Measurements from ENCODE around the gene CREB3L1.
A peak's percentile ranks its signal among the peaks of the same experiment; 100 is the strongest.

Gene CREB3L1

DNA sequence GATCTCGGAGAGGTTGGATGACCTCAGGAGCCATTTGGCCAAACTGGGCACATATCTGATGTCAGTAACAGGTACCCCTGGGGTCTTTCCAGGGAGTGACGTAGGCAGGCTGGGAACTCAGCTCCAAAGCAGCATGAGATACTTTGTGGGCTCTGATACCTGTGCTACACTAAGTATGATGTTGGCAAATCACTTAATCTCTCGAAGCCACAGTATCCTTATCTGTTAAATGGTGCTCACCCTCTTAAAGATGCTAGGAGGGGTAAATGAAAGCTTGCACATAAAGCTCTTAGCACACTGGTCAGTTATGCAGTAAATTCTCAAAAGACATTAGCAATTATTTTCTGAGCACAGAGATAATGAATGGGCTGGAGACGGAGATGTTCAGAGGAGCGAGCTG lies 52.7 kb downstream of the CREB3L1 start:
- no peak for DNase-seq

DNA sequence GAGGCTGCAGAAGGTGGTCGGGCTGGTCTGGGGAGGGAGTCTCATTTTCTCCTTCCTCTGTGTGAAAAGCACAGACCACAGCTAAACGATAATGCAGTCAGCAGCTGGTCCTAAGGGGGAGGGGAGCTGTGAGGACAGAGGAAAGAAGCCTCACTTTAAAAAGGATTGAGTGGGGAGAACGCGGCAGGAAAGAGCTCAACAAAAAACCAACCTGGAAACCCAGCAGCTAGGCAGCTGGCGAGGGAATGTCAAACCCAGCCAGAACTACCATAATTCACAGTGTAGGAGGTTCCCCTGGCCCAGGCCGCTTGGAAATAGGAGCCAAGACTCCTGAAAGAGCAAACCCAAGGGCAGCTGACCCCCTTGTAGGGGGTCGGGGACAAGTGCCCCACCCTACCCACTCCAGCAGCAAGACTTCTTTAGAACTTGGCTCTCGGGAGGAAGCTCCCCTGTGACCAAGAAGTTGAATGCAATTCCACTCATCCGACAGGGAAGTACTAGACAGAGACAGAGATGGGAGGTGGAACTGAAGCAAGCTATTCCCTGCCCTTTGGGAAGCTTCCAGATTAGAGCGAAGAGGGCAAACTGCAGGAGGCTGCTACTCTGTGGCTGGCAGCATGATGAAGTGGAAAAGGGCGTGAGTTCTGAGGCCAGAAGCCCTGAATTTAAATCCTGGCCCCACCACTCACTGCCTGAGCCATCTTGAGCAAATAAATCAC lies 53.3 kb downstream of the CREB3L1 start:
- DNase-seq, result peak; percentile 60 to 61

DNA sequence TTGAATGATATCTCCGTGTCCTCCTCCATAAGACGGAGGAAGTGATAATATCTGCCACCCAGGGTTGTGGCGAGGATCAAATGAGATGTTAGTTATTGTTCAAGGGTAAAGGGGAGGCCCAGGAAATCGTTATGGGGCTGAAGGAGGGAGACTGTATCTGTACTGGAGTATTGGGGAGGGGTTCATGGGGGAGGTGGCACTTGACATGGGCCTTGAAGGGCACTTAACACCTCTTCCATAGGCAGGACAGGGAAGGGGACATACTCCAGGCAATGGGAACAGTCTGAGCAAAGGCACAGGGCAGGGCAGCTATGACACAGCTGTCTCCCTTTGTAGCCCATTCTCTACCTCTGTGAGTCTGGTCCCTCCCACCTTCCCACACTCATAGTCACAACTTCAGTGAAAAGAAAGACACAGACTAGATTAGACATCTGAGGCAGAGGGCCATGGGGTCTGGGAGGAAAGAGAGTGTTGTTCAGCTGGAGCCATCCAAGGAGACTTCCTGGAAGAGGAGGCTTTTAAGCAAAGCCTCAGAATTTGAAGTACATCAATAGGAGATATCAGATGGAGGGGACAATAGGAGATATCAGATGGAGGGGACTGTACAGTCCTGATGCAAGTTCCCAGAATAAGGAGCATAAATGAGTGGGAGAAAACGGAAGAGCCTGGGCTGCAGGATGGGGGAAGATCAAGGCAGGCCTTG lies 54.0 kb downstream of the CREB3L1 start:
- DNase-seq, result no peak

DNA sequence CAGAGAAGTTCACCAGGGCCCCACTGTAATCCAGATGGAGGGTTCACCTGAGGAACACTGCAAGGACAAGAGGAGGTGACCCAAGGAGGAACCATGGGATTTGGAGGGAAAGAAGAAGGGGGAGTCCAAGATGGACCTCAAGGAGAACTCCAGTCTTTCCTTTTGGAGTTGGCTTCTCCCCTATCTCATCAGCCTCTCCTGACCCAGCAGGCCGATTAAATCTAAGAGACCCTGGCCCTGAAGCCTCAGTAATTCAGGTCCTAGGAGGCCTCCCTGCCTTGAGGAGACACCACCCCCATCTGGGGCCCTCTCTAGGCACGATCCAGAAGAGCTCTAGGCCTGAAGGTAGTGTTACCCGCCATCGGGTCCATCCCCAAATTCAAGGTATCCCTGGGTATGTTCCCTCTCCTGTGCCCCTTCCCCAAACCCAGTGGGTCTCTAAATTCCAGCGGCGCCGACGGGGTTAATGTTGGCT lies 54.7 kb downstream of the CREB3L1 start:
- DNase-seq, result no peak

DNA sequence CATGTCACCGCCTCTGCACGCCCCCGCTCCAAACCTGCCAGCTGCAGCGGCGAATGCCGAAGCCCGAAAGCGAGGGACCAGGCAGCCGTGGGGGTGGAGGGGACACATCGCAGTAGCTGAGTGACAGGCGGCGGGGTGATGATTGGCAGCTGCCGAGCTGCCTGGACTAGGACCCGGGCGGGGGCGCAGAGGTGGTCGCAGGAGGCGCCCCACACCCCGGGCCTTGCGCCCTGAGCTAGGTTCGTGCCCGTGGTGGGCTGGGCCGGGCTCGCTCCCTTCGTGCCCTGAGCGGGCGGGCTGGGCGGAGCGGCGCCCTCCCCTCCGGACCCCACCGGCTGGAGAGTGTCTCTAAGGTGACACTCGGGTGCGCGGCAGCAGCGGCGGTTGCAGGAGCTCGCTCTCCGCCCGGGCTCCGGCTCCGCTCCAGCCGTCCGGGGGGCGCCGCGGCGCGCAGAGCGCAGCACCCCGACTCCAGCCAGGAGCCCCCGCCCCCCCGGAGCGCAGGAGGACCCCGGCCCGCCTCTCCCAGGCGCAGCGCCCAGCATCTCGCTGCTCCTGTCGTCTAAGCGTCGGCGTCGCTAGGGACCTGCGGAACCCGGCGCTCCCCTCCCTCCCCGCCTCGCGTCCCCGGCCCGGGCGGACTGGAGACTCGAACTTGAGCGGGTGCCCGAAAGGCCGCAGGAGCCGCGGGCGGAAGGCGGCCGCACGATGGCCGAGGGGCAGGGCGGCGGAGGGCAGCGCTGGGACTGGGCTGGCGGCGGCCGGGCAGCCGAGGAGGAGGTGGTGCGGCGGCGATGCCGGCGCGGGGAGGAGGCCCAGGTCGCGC lies 55.3 kb downstream of the CREB3L1 start:
- peak in 1 of 2 experiments; percentile 49 for DNase-seq

- DNase-seq, result no peak
Observed at GRCh38 chr11:46333394-46333947, 56.0 kb downstream of the CREB3L1 start.

DNA sequence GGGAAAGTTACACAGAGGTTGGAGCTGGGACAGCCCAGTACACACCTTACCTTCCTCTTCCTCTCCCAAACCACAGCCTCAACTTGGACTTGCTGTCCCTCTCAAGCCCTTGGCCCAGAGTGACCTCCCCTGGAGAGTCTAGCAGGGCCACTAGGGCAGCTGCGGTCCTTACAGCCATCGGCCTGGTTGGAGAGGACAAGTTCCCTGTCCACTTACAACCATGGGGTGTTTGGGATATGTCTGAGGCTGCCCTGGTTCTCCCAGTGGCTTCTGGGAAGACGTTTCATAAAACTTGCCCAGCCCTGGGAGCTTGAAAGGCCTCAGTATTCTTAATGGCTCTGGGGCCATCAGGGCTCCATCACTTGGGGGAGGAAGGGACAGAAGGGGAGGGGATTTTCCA lies 56.7 kb downstream of the CREB3L1 start:
- DNase-seq, result no peak

DNA sequence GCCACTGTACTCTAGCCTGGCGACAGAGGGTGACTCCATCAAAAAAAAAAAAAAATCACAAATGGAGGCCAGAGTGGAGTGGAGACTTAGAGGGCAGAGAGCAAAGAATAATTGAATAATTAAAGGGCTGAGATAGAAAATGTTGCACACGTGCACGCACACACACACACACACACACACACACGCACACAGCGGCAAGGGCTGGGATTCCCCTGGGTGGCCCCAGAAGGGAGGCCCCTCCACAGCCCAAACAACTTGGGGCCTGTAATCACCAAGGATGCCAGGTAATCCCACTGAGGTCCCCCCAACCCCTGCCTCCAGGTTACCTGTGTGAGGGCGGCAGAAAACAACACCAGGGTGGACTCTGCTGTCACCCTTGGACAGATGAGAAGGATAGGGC lies 57.8 kb downstream of the CREB3L1 start:
- DNase-seq, result no peak

- no peak for DNase-seq
Observed at GRCh38 chr11:46335890-46336562, 58.6 kb downstream of the CREB3L1 start.

DNA sequence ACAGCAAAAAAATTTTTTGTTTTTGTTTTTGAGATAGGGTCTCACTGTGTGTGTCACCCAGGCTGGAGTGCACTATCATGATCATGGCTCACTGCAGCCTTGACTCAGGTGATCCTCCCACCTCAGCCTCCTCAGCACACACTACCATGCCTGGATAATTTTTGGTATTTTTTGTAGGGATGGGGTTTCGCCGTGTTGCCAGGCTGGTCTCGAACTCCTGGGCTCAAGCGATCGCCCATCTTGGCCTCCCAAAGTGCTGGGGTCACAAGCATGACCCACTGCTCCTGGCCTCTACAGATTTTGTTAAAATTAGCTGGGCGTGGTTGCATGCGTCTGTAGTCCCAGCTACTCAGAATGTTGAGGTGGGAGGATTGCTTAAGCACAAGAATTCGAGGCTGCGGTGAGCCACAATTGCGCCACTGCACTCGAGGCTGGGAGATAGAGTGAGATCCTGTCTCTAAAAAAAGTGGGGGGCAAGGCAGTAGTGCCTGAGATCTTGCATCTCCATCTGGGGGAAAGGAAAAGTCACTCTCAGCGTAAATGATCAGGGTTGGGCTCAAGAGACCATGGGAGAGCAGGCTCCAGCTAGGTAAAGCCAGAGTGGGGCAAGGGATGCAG lies 59.2 kb downstream of the CREB3L1 start:
- no peak for DNase-seq

GRCh38 chr11:46337626-46338345 lies 60.3 kb downstream of the CREB3L1 start:
- no peak for DNase-seq

- DNase-seq, result no peak
Observed at GRCh38 chr11:46338636-46338987, 61.1 kb downstream of the CREB3L1 start.

- peak in 1 of 2 experiments; percentile 55 for DNase-seq
Observed at GRCh38 chr11:46338988-46339666, 61.7 kb downstream of the CREB3L1 start.

DNA sequence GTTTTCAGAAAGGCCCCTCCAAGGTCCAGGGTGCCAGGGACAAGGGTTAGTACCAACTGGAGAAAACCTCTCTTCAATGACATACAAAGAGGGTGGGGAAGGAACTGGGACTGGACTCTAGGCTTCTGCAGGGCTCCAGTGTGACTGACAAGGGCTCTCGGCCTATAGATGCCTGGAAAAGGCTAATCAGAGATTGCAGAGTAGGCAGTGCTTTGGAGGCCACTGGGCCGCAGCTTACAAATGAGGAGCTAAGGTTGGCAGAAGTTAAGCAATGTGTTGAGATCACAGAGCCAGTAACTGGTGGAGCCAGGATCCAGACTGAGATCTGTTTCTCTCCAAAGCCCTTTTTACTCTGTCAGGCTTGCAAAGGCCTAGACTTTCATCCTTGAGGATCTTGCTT lies 62.4 kb downstream of the CREB3L1 start:
- DNase-seq, result no peak

DNA sequence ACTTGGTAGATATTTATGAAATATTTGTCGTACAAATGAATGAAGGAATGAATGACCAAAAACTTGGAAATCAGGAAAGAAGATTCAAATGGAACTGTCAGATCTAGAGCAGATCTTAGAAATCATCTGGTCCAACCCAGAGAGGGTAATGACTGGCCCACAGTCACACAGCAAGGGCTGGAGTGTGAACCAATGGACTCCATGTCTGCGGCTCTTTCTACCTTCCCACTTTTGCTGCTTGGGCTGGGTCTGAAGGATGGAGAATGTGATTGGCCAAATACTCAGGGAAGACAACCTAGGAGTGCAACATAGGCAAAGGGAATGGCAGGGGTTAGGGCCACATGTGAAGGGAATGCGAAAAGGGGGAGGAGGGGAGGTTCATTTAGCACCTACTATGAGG lies 64.0 kb downstream of the CREB3L1 start:
- DNase-seq, result no peak

GRCh38 chr11:46342239-46342638 lies 64.8 kb downstream of the CREB3L1 start:
- DNase-seq, result no peak

- no peak for DNase-seq
Observed at GRCh38 chr11:46343520-46343919, 66.1 kb downstream of the CREB3L1 start.

DNA sequence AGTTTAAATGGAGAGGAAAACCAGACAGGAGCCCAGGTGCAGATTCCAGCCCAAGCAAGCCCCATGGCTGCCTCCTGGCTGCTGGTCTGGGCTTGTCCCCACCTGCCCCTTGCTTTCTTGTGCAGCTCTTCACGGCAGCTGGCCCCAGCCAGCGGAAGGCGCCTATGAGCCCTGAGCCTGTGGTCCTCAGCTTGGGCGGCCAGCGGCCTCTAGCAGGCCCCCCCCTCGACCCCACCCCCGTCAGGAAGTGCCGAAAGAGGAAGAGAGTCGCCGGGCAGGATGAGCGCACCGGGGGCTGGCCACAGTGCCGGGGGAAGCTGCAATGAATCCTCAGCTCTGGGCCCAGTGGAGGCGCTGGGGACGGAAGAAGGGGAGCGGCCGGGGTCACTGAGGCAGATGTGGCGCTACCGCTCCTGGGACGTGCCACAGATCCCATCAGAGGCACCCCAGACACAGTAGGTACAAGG lies 67.7 kb downstream of the CREB3L1 start:
- peak in 1 of 2 experiments; percentile 42 for DNase-seq

DNA sequence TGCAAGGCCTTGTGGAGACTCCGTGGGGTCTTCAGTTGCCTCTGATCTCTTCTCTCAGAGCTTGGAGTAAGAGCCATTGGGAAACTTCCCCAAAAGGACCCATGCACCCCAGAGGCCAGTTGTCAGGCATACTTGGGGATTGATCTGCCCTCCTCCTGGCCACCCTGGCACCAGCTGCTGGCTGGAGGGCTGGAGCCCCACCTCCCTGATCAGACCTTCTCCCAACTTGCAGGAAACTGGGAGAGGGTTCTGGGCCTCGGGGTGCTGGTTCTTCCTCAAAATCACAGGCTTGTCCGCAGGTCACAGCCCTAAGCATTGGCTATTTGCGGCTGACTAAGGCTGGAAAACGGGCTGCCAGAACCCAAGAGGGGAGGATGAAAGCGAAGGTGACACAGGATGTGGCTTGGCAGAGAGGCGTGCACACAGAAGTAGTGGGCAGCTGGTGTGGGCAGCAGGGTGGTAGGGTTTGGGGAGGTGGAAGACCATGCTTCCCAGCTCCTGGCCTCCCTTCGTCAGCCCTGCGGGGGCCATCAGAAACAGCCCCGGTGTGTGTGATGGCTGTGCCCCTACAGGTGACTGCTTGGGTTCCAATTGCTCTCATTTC lies 68.5 kb downstream of the CREB3L1 start:
- no peak for DNase-seq

DNA sequence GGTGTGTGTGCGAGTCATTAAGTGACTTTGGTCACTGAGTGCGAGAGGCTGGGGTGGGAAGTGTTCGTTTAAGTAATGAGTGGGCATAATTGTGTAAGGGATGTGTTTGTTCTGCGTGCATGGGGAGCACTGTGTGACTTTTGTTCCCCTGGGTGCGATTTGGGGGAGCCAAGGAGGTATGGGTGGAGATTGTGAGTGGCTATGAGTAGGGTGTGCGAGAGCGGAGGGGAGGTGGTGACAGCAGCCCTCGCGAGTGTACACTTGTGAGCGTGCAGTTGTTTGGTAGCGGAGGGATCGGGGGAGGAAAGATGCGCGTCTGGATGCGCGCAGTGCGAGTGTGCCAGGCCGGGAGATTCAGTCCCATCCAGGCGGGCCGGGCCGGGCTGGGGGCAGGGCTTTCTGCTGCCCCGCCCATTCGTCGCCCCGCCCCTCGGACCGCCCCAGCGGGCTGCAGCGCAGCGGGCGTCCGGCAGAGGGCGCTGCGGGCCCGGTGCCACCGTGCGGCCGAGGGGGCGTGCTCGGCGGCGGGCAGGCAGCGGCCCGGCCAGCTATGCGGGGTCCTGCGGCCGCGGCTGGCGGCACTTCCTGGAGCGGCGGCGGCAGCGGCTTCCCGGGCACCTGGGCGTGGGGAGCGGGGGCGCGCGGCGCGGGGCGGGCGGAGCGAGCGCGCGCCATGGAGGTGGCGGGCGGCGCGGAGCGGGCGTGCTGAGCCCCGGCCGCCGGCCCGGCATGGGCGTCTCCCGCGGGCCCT lies 69.6 kb downstream of the CREB3L1 start, which contains the start of gene DGKZ:
Gene DGKZ (plus strand): TSS at position 578 of the 751 bp plus-strand sequence. CDS start 197 bp downstream, outside the sequence.
- DNase-seq, result peak; percentile 49 to 73
